Glutamatergic neuron (in vitro differentiated cells): ENCODE measurements around the gene CBX4. TPM values are rescaled to one million over a fixed set of nuclear protein-coding genes. Genes with fewer than 3 reads are reported as not detected.

Experiments used
- DNase-seq: peaks from one replicate; pipeline ENCODE4 v3.0.0; 2022
- H3K27ac Mint-ChIP-seq: one replicate; pipeline ENCODE4 v1.8.0; 2020; ENCODE audit warnings: mild to moderate bottlenecking, mixed read lengths, inconsistent platforms; ENCODE audit not compliant: unreplicated experiment
- H3K27me3 Mint-ChIP-seq: one replicate; pipeline ENCODE4 v1.8.0; 2020; ENCODE audit warnings: mild to moderate bottlenecking, moderate library complexity, mixed read lengths, inconsistent platforms; ENCODE audit not compliant: unreplicated experiment
- H3K36me3 Mint-ChIP-seq: one replicate; pipeline ENCODE4 v1.8.0; 2020; ENCODE audit warnings: mild to moderate bottlenecking, mixed read lengths, inconsistent platforms; ENCODE audit not compliant: unreplicated experiment
- H3K4me1 Mint-ChIP-seq: one replicate; pipeline ENCODE4 v1.8.0; 2020; ENCODE audit warnings: mild to moderate bottlenecking, low read depth, mixed read lengths, inconsistent platforms; ENCODE audit not compliant: unreplicated experiment
- H3K4me3 Mint-ChIP-seq: one replicate; pipeline ENCODE4 v1.8.0; 2020; ENCODE audit warnings: mild to moderate bottlenecking, mixed read lengths, inconsistent platforms; ENCODE audit not compliant: unreplicated experiment
- H3K9me3 Mint-ChIP-seq: one replicate; pipeline ENCODE4 v1.8.0; 2020; ENCODE audit warnings: mild to moderate bottlenecking, moderate library complexity, mixed read lengths, inconsistent platforms; ENCODE audit not compliant: unreplicated experiment
- total RNA-seq: library from RNA; stranded (reverse); fragmentation: NEBNext Ultra II Directional; extraction: Animal tissue kit (Norgen Biotek cat#: 25700); gene quantifications from one replicate; pipeline ENCODE4 v1.2.1, GENCODE V29; 2021; ENCODE audit not compliant: unreplicated experiment
- TF ChIP-seq, protein P1 (sequence below): fragments of 200-600 bp; sonication (generic); IDR thresholded peaks from one replicate; pipeline ENCODE4 v1.5.0; 2021; ENCODE audit not compliant: partially characterized antibody, unreplicated experiment

Gene CBX4
- total RNA-seq, 1 donor from 2014 or later, result 19.3 TPM

GRCh38 chr17:79841369-79842135 is 2.3 kb upstream of the CBX4 start:
- H3K36me3 Mint-ChIP-seq, result no peaks in the 10 kb centered on the region
- H3K27me3 Mint-ChIP-seq, result peaks cover 13% of the 10 kb centered on the region
- no peak for DNase-seq
- no peak overlapping the region for H3K4me3 Mint-ChIP-seq
- TF ChIP-seq, protein P1, sequence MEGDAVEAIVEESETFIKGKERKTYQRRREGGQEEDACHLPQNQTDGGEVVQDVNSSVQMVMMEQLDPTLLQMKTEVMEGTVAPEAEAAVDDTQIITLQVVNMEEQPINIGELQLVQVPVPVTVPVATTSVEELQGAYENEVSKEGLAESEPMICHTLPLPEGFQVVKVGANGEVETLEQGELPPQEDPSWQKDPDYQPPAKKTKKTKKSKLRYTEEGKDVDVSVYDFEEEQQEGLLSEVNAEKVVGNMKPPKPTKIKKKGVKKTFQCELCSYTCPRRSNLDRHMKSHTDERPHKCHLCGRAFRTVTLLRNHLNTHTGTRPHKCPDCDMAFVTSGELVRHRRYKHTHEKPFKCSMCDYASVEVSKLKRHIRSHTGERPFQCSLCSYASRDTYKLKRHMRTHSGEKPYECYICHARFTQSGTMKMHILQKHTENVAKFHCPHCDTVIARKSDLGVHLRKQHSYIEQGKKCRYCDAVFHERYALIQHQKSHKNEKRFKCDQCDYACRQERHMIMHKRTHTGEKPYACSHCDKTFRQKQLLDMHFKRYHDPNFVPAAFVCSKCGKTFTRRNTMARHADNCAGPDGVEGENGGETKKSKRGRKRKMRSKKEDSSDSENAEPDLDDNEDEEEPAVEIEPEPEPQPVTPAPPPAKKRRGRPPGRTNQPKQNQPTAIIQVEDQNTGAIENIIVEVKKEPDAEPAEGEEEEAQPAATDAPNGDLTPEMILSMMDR, result no peak
- no peak overlapping the region for H3K27ac Mint-ChIP-seq
- H3K9me3 Mint-ChIP-seq, result peaks cover 5% of the 10 kb centered on the region
- peaks cover 13% of the 10 kb centered on the region for H3K4me1 Mint-ChIP-seq

GRCh38 chr17:79840989-79841286 is 1.7 kb upstream of the CBX4 start:
- Mint-ChIP-seq H3K4me3 (no peak overlapping the region), H3K27me3 (peaks cover 13% of the 10 kb centered on the region), H3K9me3 (peaks cover 5% of the 10 kb centered on the region), H3K36me3 (no peaks in the 10 kb centered on the region), H3K27ac (no peak overlapping the region), H3K4me1 (peaks cover 10% of the 10 kb centered on the region)
- DNase-seq, result no peak
- TF ChIP-seq, protein P1, result no peak

DNA sequence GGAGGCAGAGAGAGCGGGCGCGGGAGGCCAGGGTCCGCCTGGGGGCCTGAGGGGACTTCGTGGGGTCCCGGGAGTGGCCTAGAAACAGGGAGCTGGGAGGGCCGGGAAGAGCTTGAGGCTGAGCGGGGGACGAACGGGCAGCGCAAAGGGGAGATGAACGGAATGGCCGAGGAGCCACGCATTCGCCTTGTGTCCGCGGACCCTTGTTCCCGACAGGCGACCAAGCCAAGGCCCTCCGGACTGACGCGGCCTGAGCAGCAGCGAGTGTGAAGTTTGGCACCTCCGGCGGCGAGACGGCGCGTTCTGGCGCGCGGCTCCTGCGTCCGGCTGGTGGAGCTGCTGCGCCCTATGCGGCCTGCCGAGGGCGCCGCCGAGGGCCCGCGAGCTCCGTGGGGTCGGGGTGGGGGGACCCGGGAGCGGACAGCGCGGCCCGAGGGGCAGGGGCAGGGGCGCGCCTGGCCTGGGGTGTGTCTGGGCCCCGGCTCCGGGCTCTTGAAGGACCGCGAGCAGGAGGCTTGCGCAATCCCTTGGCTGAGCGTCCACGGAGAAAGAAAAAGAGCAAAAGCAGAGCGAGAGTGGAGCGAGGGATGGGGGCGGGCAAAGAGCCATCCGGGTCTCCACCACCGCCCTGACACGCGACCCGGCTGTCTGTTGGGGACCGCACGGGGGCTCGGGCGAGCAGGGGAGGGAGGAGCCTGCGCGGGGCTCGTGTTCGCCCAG is 1.2 kb upstream of the CBX4 start:
- Mint-ChIP-seq H3K36me3 (no peaks in the 10 kb centered on the region), H3K4me1 (peaks cover 9% of the 10 kb centered on the region), H3K27ac (no peak overlapping the region), H3K4me3 (peak overlapping the region; percentile 46), H3K27me3 (peaks cover 13% of the 10 kb centered on the region), H3K9me3 (peaks cover 5% of the 10 kb centered on the region)
- DNase-seq, result peak; percentile 74
- TF ChIP-seq, protein P1, result no peak

DNA sequence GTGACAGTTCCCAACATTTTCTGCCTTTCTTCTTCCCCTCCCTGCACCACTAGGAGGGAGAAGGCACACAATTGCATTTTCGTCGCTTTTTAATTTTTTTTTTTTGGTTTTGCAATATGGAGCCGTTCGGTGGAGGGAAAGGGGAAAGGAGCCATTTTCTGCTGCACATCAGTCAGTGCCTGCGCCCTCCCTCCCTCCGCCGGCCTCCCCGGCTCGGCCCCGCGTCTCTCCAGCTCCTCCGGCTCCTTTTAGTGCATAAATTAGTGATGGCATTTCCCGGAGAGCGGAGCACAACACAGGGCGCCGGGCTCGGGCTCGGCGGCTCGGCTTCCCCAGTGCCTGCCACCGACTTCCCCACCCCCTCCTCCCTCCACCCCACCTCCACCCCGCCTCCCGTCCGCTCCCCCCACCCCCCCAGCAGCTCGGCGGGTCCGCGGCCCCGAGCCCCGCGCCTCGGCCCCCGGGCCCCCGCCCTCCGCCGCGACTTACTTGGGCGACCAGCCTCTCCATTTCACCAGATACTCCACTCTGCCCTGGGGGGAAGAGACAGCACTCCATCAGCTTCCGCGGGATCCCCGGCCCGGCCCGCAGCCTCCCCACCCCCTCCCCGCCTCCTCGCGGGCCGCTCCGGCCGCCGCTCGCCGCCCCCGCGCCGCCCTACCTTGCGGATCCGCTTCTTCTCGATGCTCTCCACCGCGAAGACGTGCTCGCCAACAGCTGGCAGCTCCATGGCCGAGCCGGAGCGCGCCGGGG is 542 bp downstream of the CBX4 start:
- Mint-ChIP-seq H3K27ac (no peak overlapping the region), H3K9me3 (peaks cover 5% of the 10 kb centered on the region), H3K4me1 (peaks cover 9% of the 10 kb centered on the region), H3K36me3 (no peaks in the 10 kb centered on the region), H3K27me3 (peaks cover 18% of the 10 kb centered on the region), H3K4me3 (peak overlapping the region; percentile 93)
- DNase-seq, result peak; percentile 79
- TF ChIP-seq, protein P1, result no peak
